WTC11 (cell line): ENCODE measurements around the gene P2RX3. TPM values are rescaled to one million over a fixed set of nuclear protein-coding genes. Genes with fewer than 3 reads are reported as not detected.

Source experiments
- ATAC-seq: fragments of 200-7000 bp; cut with Tn5 transposase; 2 replicates; pipeline ENCODE4 v1.10.0; 2021; ENCODE audit warnings: mild to moderate bottlenecking, moderate library complexity
- CTCF ChIA-PET: fragments of 300-600 bp; sonication (Branson Sonifier 250); formaldehyde crosslinking; loops from one replicate; lab custom pipeline; 2021; ENCODE audit warnings: antibody characterized with exemption; lab: Charles Lee
- POLR2A ChIA-PET: fragments of 350-600 bp; sonication (Branson Sonifier 250); formaldehyde crosslinking; loops from one replicate; lab custom pipeline; 2021; ENCODE audit warnings: antibody characterized with exemption; lab: Charles Lee
- DNase-seq: peaks from one replicate; pipeline ENCODE4 v3.0.0; 2021; ENCODE audit warnings: low spot score
- H3K27ac Mint-ChIP-seq: 2 replicates; pipeline ENCODE4 v1.8.0; 2021; ENCODE audit warnings: mixed read lengths
- H3K27me3 Mint-ChIP-seq: 2 replicates; pipeline ENCODE4 v1.8.0; 2021; ENCODE audit warnings: low read depth, mild to moderate bottlenecking, moderate library complexity, mixed read lengths
- H3K36me3 Mint-ChIP-seq: 2 replicates; pipeline ENCODE4 v1.8.0; 2021; ENCODE audit warnings: mixed read lengths
- H3K4me1 Mint-ChIP-seq: 2 replicates; pipeline ENCODE4 v1.8.0; 2022; ENCODE audit warnings: mixed read lengths
- H3K4me3 Mint-ChIP-seq: 2 replicates; pipeline ENCODE4 v1.8.0; 2021; ENCODE audit warnings: mild to moderate bottlenecking, moderate library complexity, mixed read lengths
- H3K9me3 Mint-ChIP-seq: 2 replicates; pipeline ENCODE4 v1.8.0; 2021; ENCODE audit warnings: mixed read lengths
- AR ChIP-seq: fragments of 250-450 bp; sonication (Bioruptor Pico); IDR thresholded peaks from 2 replicates; pipeline ENCODE4 v1.9.0; 2021; ENCODE audit warnings: mild to moderate bottlenecking
- ATF2 ChIP-seq: sonication (generic); formaldehyde crosslinking; IDR thresholded peaks from 2 replicates; pipeline ENCODE4 v1.8.1; 2022; ENCODE audit warnings: low read depth, missing genetic modification reagents, borderline replicate concordance
- CBFB ChIP-seq: sonication (generic); formaldehyde crosslinking; IDR thresholded peaks from 2 replicates; pipeline ENCODE4 v1.8.1; 2022; ENCODE audit warnings: mild to moderate bottlenecking, low read depth, missing genetic modification reagents
- CDX4 ChIP-seq: fragments of 250-450 bp; sonication (Bioruptor Pico); IDR thresholded peaks from 2 replicates; pipeline ENCODE4 v1.9.0; 2021; ENCODE audit warnings: moderate library complexity, mild to moderate bottlenecking, inconsistent platforms, borderline replicate concordance
- CREM ChIP-seq: sonication (generic); formaldehyde crosslinking; IDR thresholded peaks from 2 replicates; pipeline ENCODE4 v1.8.1; 2022; ENCODE audit warnings: mild to moderate bottlenecking, missing genetic modification reagents, moderate library complexity
- ERG ChIP-seq: fragments of 250-450 bp; sonication (Bioruptor Pico); IDR thresholded peaks from 2 replicates; pipeline ENCODE4 v1.8.0; 2021; ENCODE audit warnings: mild to moderate bottlenecking
- FOXK1 ChIP-seq: sonication (generic); formaldehyde crosslinking; IDR thresholded peaks from 2 replicates; pipeline ENCODE4 v1.8.0; 2022; ENCODE audit warnings: mild to moderate bottlenecking, moderate library complexity, missing genetic modification reagents
- FOXP1 ChIP-seq: sonication (generic); formaldehyde crosslinking; IDR thresholded peaks from 2 replicates; pipeline ENCODE4 v1.8.0; 2022; ENCODE audit warnings: missing genetic modification reagents, mild to moderate bottlenecking, moderate library complexity, borderline replicate concordance
- HMGXB4 ChIP-seq: sonication (generic); formaldehyde crosslinking; IDR thresholded peaks from 2 replicates; pipeline ENCODE4 v1.8.1; 2023; ENCODE audit warnings: mild to moderate bottlenecking, moderate library complexity, missing genetic modification reagents
- JAZF1 ChIP-seq: fragments of 250-450 bp; sonication (Bioruptor Pico); IDR thresholded peaks from 2 replicates; pipeline ENCODE4 v1.9.0; 2021; ENCODE audit warnings: moderate library complexity, mild to moderate bottlenecking, inconsistent platforms
- MAX ChIP-seq: sonication (generic); formaldehyde crosslinking; IDR thresholded peaks from 2 replicates; pipeline ENCODE4 v1.8.0; 2022; ENCODE audit warnings: mild to moderate bottlenecking, missing genetic modification reagents
- NFATC4 ChIP-seq: fragments of 250-450 bp; sonication (Bioruptor Pico); IDR thresholded peaks from 2 replicates; pipeline ENCODE4 v1.9.0; 2021; ENCODE audit warnings: mild to moderate bottlenecking
- NR1H2 ChIP-seq: sonication (generic); formaldehyde crosslinking; IDR thresholded peaks from 2 replicates; pipeline ENCODE4 v1.9.0; 2021; ENCODE audit warnings: mild to moderate bottlenecking, moderate library complexity, missing genetic modification reagents
- OVOL2 ChIP-seq: fragments of 250-450 bp; sonication (Bioruptor Pico); IDR thresholded peaks from 2 replicates; pipeline ENCODE4 v1.9.0; 2021; ENCODE audit warnings: mild to moderate bottlenecking, borderline replicate concordance
- SMAD3 ChIP-seq: sonication (generic); formaldehyde crosslinking; IDR thresholded peaks from 2 replicates; pipeline ENCODE4 v1.8.0; 2022; ENCODE audit warnings: missing genetic modification reagents, mild to moderate bottlenecking, borderline replicate concordance
- SMAD4 ChIP-seq: sonication (generic); formaldehyde crosslinking; IDR thresholded peaks from 2 replicates; pipeline ENCODE4 v1.8.0; 2022; ENCODE audit warnings: mild to moderate bottlenecking, missing genetic modification reagents
- TEAD4 ChIP-seq: sonication (generic); formaldehyde crosslinking; IDR thresholded peaks from 2 replicates; pipeline ENCODE4 v1.8.0; 2022; ENCODE audit warnings: mild to moderate bottlenecking, missing genetic modification reagents
- ZNF396 ChIP-seq: fragments of 250-450 bp; sonication (Bioruptor Pico); IDR thresholded peaks from 2 replicates; pipeline ENCODE4 v1.8.0; 2021; ENCODE audit warnings: mild to moderate bottlenecking, moderate library complexity, borderline replicate concordance
- ZNF416 ChIP-seq: fragments of 250-450 bp; sonication (Bioruptor Pico); IDR thresholded peaks from 2 replicates; pipeline ENCODE4 v1.9.0; 2021; ENCODE audit warnings: mild to moderate bottlenecking, inconsistent platforms
- ZNF423 ChIP-seq: fragments of 250-450 bp; sonication (Bioruptor Pico); IDR thresholded peaks from 2 replicates; pipeline ENCODE4 v2.1.2; 2022; ENCODE audit warnings: mild to moderate bottlenecking, moderate library complexity
- ZSCAN18 ChIP-seq: fragments of 250-450 bp; sonication (Bioruptor Pico); IDR thresholded peaks from 2 replicates; pipeline ENCODE4 v2.1.2; 2022; ENCODE audit warnings: mild to moderate bottlenecking, moderate library complexity
- total RNA-seq: library from RNA; stranded (reverse); gene quantifications from 3 replicates; pipeline ENCODE4 v1.2.3, GENCODE V29; 2021

Gene P2RX3
- total RNA-seq, 1 experiment from 2014 or later: 0.26 TPM

- TF ChIP-seq ZNF416 (CRISPR knock-in tag): no peak
- no peak for TF ChIP-seq MAX (CRISPR knock-in tag)
- TF ChIP-seq ZNF396: no peak
- TF ChIP-seq SMAD4: no peak
- TF ChIP-seq CBFB (CRISPR knock-in tag): no peak
- TF ChIP-seq SMAD3: no peak
- no peak for TF ChIP-seq OVOL2 (CRISPR knock-in tag)
- TF ChIP-seq JAZF1 (CRISPR knock-in tag): no peak
- TF ChIP-seq CREM (CRISPR knock-in tag): no peak
- TF ChIP-seq FOXP1: no peak
These were observed 34.1 kb upstream of the P2RX3 start (continued) for GRCh38 chr11:57303990-57304579.

GRCh38 chr11:57305523-57305922, 32.6 kb upstream of the P2RX3 start:
- H3K27ac Mint-ChIP-seq: no peak overlapping the region
- H3K4me1 Mint-ChIP-seq: peaks cover 19% of the 10 kb centered on the region
- H3K4me3 Mint-ChIP-seq: no peak overlapping the region
- 0 out of 2 replicates have a peak, but pooled peaks cover 2% of the 10 kb centered on the region for H3K9me3 Mint-ChIP-seq
- H3K27me3 Mint-ChIP-seq: no peaks in the 10 kb centered on the region
- DNase-seq (no peak), ATAC-seq (no peak)
- TF ChIP-seq ERG (CRISPR knock-in tag): no peak
- TF ChIP-seq ZSCAN18 (CRISPR knock-in tag): no peak
- TF ChIP-seq CDX4: no peak
- TF ChIP-seq NR1H2 (CRISPR knock-in tag): no peak
- no peak for TF ChIP-seq TEAD4
- no peak for TF ChIP-seq ATF2
- no peak for TF ChIP-seq ZNF423 (CRISPR knock-in tag)
- no peak for TF ChIP-seq CREM (CRISPR knock-in tag)
- TF ChIP-seq NFATC4 (CRISPR knock-in tag): no peak
- no peak for TF ChIP-seq AR (CRISPR knock-in tag)
- TF ChIP-seq FOXK1: no peak
- TF ChIP-seq HMGXB4 (CRISPR knock-in tag): no peak
- TF ChIP-seq SMAD3: no peak
- no peak for TF ChIP-seq MAX (CRISPR knock-in tag)
- CTCF ChIA-PET: interaction anchor here (0.8 to 5.0 kb wide), 2 partner anchors 57 to 464 kb away, joined by 3 to 22 read pairs; no protein-coding TSS in a partner anchor
- H3K36me3 Mint-ChIP-seq: peaks cover 65% of the 10 kb centered on the region
- POLR2A ChIA-PET: interaction anchor here (1.6 to 2.5 kb wide), 2 partner anchors 11 to 13 kb away, joined by 3 to 9 read pairs; no protein-coding TSS in a partner anchor
